ENCODE results near the gene ATG2A. TPM values are rescaled to one million over a fixed set of nuclear protein-coding genes. Genes with fewer than 3 reads are reported as not detected.

The ATG2A gene
- total RNA-seq, 1 donor from 2014 or later = 31.3 TPM

- intact Hi-C loops (cut with micrococcal nuclease) = loop anchor here (1.0 kb wide), 6 partner anchors 8 to 225 kb away; partner anchors contain the start of genes ATG2A, CDCA5, EHD1 and ZFPL1
These were observed 57.2 kb downstream of the ATG2A start for GRCh38 chr11:64859542-64860414.

GRCh38 chr11:64858467-64859263 lies 58.3 kb downstream of the ATG2A start:
- intact Hi-C loops (cut with micrococcal nuclease) = loop anchor here (1.0 kb wide), 6 partner anchors 7 to 226 kb away; partner anchors contain the start of genes ATG2A, CDCA5, EHD1 and ZFPL1

- intact Hi-C loops (cut with micrococcal nuclease) = no loop called here
These were observed 59.5 kb downstream of the ATG2A start for GRCh38 chr11:64857485-64857884.

- intact Hi-C loops (cut with micrococcal nuclease) = no loop called here
These were observed 60.4 kb downstream of the ATG2A start for GRCh38 chr11:64856382-64857227.

GRCh38 chr11:64855596-64856304 lies 61.3 kb downstream of the ATG2A start:
- intact Hi-C loops (cut with micrococcal nuclease) = no loop called here

GRCh38 chr11:64854534-64855502 lies 62.2 kb downstream of the ATG2A start:
- intact Hi-C loops (cut with micrococcal nuclease) = no loop called here

- intact Hi-C loops (cut with micrococcal nuclease) = no loop called here
These were observed 62.9 kb downstream of the ATG2A start for GRCh38 chr11:64854157-64854533.

- intact Hi-C loops (cut with micrococcal nuclease) = no loop called here
These were observed 63.3 kb downstream of the ATG2A start for GRCh38 chr11:64853709-64854108.

GRCh38 chr11:64852804-64853509 lies 64.1 kb downstream of the ATG2A start:
- intact Hi-C loops (cut with micrococcal nuclease) = no loop called here

GRCh38 chr11:64851831-64852351 lies 65.1 kb downstream of the ATG2A start:
- intact Hi-C loops (cut with micrococcal nuclease) = loop anchor here (1.0 to 2.0 kb wide), 3 partner anchors 7 to 33 kb away; no protein-coding TSS in a partner anchor

GRCh38 chr11:64850979-64851567 lies 65.9 kb downstream of the ATG2A start:
- intact Hi-C loops (cut with micrococcal nuclease) = loop anchor here (1.0 to 2.0 kb wide), 3 partner anchors 8 to 34 kb away; no protein-coding TSS in a partner anchor

GRCh38 chr11:64849598-64850356 lies 67.2 kb downstream of the ATG2A start:
- intact Hi-C loops (cut with micrococcal nuclease) = loop anchor here (2.0 to 5.0 kb wide), 2 partner anchors 15 to 62 kb away; no protein-coding TSS in a partner anchor

- intact Hi-C loops (cut with micrococcal nuclease) = loop anchor here (5.0 kb wide), 1 partner anchor 62 kb away; no protein-coding TSS in a partner anchor
These were observed 68.0 kb downstream of the ATG2A start for GRCh38 chr11:64848826-64849597.

GRCh38 chr11:64848214-64848825 lies 68.7 kb downstream of the ATG2A start:
- intact Hi-C loops (cut with micrococcal nuclease) = loop anchor here (5.0 kb wide), 1 partner anchor 61 kb away; no protein-coding TSS in a partner anchor

- intact Hi-C loops (cut with micrococcal nuclease) = loop anchor here (1.0 to 5.0 kb wide), 11 partner anchors 31 to 270 kb away; partner anchors contain the start of genes ATG2A, EHD1, PPP2R5B and SNX15
These were observed 69.9 kb downstream of the ATG2A start for GRCh38 chr11:64846998-64847666.
